Femur (tissue), 1 donor: ENCODE results near the gene UBE3A.
A peak's percentile ranks its signal among the peaks of the same experiment; 100 is the strongest.
"Not testable (repeated sequence)": the region's sequence is repeated elsewhere in the genome, so short reads cannot be mapped to it uniquely, and the experiment has no call there.

Experiments
- DNase-seq: peaks from one replicate; pipeline ENCODE4 v3.0.0-alpha.2; 2017

Gene UBE3A

DNA sequence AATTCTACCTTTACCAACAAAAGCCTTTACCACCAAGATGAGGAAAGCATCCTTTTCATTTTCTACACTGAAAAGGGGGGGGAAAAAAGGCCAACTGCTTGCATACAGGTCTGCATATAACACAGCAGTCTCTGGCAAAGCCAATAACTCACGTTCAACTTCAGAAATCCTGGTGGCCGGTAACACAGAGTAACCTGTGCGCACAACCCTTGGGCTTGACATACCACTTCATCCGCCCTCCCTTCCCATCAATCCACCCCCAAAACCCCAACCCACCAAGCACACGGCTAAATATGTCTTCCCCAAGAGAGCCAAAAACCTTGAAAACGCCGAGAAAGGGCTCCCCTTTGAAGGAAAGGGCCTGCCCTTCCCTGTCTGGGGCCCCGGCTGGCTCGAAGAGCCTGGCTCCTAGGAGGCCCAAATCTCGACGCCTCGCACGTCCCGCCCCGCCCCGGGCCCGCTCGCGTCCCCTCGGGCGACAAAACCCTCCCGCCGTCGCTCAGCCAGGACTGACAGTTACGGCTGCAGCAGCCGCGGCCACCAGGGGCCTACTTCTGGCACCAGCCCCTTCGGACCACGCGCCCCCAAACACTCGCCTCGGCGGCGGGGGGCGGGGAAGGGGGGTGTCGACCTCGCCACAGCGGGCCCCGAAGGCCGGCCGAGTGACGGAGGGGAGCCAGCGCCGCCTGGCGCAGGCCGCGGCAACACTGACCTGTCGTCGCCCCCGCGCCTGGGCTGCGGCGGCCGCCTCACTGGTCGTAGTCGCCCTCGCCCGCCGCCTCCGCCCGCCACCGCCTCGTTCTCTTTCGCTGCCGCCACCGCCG lies 835 bp downstream of the UBE3A start:
- peak; percentile 79 for DNase-seq

DNA sequence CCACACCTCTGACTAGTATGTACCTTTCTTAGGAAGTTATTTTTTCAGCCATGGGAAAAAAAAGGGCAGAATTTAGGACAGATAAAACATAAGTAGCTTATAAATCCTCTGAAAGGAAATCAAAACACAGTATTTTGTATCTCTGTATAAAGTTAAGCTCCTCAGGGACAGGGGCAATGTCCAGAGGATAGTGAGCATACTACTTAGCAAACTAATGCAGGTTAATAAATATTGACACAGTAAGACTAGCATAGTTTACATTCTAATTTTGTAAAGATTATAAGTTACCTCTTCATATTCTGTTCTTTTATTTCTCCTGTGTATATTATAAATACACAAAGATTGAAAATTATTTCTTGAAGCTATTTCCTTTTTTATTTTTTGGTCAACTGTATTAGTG lies 2.1 kb downstream of the UBE3A start:
- no peak for DNase-seq

DNA sequence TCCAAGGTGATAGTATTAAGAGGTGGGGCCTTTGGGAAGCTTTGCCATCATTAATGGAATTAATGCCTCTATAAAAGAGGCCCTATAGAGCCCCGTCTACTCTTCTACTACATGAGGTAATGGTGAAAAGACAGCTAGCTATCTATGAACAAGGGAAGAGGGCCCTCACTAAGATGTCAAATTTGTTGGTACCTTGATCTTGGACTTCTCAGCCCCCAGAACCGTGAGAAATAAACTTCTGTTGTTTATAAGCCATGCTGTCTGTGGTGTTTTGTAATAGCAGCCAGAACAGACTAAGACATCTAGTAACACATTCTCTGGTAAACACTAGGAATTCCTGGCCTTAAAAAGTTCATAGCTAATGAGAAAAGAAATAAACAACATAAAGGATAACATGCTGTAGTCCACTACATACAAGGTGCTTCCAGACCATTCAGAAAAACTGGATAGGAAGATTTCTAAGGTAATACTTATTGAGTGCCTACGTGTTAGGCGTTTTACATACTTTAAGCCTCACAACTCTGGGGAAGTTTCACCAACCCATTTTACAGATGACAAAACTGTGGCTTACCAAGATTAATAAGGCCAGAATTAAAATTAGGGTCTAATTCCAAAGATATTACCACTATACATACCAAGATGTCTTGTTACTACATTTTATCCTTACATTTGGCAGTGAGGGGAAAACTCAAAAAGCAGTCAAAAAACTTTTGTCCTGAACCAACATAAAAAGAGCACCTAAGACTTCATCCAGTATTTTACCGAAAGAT lies 3.2 kb downstream of the UBE3A start:
- DNase-seq = no peak

DNA sequence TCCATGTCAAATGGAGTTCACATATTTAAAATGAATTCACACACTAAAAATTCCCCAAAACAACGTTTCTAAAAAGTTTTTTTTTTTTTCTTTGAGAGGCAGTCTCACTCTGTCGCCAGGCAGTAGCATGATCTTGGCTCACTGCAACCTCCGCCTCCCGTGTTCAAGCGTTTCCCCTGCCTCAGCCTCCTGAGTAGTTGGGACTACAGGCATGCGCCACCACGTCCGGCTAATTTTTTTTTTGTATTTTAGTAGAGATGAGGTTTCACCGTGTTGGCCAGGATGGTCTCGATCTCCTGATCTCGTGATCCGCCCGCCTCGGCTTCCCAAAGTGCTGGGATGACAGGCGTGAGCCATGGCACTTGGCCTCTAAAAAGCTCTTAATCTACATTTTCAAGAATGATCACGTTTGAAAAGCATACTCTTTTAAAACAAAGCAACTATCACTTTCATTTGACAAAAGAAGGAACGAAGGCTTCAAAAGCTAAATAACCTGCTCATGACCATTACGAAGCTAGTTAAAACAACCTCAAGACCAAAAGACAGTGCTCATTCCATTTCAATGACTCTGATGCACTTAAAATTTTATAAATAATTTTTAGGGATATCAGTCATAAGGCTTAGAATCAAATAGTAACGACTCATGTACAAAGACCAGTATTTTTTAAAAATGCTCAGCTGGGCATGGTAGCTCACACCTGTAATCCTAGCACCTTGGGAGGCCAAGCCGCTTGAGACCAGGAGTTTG lies 5.5 kb downstream of the UBE3A start:
- no peak for DNase-seq

DNA sequence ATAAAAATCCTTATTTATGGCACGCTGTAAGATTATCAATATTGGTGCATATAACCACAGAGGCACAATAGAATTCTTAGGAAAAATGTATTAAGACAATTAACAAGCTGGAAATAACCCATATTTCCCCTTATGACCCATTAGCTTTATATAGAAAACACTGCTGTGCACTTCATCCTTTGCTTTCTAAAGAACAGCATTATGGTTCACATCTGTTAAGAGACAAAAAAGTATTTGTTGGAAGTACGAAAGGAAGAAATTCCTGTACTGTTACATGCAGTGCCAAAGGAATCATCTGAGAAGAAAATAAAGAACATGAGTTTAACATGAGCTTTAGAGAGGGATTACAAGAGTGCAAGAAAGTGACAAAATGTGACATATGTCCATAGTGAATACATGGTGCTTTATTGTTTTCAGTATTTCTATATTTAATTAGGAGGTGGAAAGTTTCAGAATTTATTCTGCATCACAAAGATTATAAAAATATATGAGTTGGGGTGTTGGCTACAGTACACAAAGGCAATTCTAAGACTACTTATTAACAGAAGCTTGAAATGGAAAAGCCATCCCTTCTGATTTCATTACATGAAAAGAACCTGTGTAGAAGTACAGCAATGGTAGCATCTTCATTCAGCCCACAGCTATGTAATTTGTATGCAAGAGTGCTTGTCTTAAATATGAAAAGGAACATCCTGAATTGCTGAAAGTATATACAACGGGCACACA lies 6.8 kb downstream of the UBE3A start:
- DNase-seq = no peak

DNA sequence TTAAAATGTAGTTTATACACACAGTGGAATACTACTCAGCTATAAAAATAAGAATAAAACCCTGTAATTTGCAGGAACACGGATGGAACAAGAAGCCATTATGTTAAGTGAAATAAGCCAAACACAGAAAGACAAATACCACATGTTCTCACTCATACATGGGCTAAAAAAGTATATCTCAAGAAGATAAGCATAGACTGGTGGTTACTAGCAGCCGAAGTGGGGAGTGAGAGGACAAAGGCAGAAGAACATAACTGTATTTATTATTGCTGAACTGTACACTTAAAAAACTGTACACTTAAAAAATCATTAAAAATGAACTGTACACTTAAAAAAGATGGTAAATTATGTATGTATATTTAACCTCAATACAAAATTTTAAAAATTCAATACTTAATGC lies 11.0 kb downstream of the UBE3A start:
- no peak for DNase-seq

DNA sequence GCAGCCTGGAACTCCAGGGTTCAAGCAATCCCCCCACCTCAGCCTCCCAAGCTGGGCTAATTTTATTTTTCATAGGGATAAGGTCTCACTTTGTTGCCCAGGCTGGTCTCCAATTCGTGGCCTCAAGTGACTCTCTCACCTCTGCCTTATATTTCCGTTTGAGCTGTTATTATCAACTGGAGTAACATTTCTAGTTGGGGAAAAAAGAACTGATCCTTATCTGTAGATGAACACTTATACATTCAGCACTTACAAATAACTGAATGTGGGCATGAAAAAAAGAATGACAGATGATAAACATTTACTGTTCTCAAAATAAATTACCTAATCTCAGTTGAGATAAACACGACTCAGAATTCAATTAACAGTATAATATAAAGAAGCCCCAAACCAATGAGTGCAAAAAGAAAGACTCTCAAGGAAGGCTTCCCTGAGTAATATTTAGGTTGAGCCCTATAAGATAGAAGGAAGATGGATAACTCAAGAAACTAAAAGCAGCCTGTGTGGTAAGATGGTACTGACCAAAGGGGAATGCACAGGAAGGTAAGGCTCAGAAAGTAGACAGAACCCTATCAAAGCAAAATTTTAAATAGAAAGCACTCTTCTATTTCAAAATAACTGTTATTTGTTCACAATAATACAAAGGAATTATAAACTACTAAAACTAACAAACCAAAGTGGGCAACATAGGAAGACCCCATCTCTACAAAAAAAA lies 11.8 kb downstream of the UBE3A start:
- DNase-seq = no peak

DNA sequence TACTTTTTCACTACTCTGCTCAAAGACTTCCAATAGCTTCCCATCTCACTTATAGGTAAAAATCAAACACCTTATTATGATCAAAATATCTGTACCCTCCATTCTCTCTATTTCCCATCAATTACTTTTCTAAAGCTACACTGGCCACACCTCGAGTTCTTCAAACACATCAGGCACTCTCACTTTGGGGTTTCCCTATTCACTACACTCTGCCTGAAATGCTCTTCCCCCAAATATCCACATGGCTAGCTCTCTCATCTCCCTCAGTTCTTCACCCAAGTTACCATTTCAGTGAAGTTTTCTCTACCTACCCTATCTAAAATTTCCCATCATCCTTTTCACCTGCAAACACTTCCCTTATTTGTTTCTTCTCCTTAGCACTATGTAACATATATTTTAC lies 14.8 kb downstream of the UBE3A start:
- no peak for DNase-seq

DNA sequence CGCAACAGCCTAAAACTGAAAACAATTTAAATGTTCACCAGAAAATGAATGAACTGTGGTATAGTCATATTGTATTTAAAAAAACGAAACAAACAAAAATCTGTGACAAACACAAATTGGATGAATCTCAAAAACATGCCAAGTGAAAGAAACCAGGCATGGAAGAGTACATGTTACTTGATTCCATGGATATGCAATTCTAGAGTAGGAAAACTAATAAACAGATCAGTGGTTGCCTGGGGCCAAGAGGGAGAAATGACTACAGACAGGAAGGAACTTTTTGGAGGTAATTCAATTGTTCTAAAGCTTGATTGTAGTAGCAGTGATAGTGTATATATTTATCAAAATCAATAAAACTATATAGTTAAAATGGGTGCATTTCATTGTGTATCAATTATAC lies 16.8 kb downstream of the UBE3A start:
- no peak for DNase-seq

DNA sequence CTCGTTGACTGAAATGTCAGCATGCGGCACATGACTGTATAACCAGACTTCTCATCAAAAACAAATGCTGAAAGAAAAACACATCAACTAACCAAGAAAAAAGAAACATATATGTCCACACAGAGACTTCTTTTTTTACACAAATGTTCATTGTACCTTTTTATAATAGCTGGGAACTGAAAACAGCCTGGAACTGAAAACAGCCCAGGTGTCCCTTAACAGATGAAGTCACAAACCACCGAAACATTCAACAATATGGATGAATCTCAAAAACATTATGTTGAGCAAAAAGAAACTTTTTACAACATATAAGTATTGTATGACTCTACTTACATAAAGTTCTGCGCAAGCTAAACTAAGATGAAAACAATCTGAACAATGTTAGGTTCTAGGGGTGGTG lies 20.6 kb downstream of the UBE3A start:
- DNase-seq = no peak

DNA sequence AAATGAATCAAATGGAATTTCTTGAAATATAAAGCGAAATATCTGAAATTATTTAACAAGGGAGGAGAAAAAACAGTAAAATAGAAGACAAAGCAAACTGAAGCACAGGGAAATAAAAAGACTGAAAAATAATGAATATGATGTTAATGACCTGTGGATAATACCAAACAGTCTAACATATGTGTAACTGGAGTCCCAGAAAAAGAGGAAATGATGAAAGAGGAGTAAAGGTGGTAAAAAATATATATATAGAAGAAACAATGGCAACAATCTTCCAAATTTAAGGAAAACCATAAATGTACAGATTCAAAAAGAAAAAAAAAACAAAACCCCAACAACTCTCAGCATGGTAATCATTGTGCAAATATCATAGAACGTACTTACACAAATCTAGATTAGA lies 21.2 kb downstream of the UBE3A start:
- DNase-seq = no peak

DNA sequence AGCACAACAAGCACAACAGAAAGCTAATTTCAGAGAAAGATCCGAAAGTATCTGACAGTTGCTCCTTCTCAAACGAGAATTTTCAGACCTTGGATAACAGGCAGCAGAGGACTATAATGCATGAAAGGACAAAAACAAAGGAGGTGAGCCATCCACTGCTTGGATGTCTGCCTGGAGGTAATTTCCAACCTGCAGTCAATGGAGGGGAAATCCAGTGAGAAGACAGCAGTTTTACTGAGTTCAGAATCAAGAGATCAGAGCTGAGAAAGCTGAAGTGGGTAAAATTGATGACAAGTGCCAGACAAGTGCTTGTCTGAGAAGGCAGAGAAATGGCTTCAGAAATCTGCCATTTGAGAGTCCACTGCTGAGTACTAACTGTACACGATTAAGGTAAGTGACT lies 22.1 kb downstream of the UBE3A start:
- no peak for DNase-seq

DNA sequence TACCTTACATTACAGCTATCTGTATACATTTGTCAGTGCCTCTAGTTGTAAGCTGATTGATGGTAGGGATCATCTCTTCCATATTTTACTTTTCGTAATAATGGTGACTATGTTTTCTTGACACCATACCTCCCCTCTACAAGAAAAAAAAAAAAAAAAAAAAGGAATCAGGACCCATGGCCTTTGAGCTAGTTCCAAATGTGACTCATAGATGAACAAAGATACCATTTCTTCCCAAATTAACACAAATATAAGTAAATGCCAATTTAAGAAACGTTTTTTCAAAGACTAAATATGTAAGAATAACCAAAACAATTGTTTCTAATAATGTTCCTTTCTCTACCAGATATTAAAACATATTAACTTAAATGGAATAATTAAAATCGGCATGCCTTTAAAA lies 23.1 kb downstream of the UBE3A start:
- DNase-seq = no peak

DNA sequence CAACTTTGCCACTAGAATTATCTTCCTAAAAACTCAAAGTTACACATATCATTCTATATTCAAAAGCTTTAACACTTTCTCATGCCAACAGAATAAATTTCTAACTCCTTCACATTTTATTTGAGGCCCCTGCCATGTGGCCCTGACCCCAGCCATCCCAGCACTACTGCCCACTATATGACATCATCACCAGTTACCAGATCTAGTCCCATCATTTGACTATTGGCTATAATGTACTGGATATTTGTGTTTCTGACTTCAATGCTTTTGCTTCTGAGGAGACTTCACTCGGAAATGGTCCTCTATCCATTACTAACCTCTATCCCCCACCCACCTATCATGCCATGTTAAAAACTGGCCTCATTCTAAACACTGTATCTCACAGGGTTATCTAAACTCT lies 23.6 kb downstream of the UBE3A start:
- DNase-seq = no peak

DNA sequence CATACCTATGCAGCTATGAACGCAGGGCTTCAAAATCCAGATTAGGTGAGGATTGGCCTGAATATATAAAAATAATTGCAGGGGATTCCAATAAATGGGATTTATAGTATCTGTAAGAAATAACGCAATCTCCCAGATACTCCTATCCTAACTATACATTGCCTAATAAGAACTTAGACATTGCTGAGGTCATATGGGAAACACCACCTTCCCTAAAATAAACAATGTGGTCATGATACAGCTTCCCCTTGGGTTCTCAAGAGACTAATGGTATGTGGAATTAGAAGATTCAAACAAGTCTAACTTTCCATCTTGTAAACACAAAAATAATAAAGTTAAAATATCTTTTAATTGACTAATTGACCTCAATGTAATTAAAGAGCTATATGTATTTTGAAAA lies 28.2 kb downstream of the UBE3A start:
- DNase-seq = no peak

DNA sequence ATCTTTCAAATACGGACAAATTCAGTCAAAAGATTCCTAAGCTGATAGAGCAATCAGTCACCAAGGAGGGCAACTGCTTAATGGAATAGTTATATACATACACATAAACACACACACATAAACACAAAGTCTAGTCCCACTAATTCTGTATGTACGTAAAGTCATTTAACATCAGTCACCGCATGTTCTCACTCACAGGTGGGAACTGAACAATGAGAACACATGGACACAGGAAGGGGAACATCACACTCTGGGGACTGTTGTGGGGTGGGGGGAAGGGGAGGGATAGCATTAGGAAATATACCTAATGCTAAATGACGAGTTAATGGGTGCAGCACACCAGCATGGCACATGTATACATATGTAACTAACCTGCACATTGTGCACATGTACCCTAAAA lies 29.1 kb downstream of the UBE3A start:
- DNase-seq = not testable (repeated sequence)

DNA sequence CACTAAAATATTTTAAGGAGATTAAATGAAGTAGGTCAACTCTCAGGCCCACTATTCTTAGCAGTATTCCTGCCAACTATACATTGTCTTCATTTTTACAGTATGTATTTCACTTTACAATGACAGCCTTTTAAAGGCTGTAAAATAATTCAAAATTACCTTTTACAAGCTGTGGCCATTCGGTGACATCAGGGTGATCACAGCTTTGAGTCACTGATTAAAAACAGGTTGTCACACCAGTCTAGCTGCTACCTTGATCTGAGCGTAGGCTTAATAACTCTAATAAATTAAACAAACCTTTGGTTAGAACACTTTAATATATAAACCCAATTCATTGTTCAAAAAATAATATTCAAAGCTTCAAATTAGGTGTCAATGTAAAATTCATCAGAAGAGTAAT lies 29.9 kb downstream of the UBE3A start:
- DNase-seq = no peak

DNA sequence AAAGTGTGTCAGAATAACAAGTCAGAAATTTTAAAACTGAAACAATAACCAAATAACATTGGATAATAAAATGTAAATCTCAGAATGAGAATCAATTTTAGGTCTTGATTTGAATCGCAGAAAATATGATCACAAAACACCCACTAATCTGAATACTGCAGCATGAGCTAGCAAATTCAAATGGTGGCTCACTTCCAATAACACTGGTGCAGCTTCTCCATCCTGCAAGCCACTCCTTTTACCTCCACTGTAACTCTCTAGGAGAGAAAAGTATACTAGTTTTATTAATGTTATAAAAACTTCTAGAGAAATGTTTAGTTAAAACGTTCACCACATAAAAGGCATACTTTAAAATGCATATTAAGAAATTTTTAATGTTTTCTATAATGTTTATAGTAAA lies 30.4 kb downstream of the UBE3A start:
- DNase-seq = no peak

DNA sequence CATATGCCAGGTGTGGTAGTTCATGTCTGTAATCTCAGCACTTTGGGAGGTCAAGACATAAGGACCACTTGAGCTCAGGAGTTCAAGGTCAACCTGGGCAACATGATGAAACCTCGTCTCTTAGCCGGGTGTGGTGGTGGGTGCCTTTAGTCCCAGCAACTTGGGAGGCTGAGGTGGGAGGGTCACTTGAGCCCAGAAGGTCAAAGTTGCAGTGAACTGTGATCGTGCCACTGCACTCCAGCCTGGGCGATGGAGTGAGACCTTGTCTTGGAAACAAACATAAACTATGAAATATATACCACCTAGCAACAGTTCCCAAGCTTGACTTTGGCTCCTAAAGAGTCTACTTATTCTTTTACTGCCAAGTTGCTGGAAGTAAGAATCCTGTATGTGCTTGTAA lies 30.9 kb downstream of the UBE3A start:
- no peak for DNase-seq

DNA sequence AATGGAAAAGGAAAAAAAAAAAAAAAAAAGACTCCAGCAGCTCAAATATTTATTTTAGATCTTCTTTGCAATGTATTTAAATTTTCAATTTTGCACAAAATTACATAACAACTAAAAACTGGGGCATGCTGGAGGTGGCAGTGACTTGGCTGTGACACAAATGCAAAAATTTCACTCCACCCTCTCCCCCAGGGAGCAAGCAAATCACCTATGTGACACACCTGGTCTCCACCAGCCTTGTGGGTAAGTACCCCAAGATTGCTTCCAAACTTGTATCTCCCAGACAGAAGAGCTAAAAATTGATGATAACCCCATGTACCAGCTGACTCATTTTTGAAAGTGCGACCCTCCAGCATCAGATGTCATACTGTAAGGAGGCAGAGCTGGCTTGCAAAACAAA lies 32.0 kb downstream of the UBE3A start:
- DNase-seq = no peak

DNA sequence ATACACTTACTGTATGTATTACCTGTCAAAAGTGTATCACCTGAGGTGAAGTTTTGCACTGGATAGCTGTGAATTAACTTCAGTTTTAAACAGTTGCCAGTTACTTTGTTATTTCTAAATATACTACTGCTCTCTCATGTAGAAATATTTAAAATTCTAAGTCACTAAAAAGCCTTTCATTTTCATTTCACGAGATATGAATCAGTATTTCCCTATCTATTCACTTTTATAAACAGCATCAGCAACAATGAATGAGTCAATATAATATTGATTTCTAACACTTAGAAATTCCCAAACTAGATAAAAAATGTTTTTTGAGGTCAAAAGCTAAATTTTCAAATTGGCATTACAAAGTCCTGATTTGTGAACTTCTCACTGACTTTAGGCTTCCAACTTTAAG lies 32.6 kb downstream of the UBE3A start:
- DNase-seq = no peak

DNA sequence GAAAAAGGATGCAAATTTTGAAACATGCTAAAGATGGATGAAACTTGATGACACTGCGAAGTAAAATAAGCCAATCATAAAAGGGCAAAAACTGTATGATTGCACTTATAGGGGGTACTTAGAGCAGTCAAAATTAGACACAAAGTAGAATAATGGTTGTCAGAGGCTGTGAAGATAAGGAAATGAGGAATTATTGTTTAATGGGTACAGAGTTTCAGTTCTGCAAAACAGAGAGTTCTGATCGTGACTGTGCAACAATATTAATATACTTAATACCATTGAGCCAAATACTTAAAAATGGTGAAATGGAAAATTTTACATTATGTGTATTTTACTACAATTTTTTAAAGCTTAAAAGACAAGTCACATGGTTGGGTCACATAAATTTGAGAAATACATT lies 35.1 kb downstream of the UBE3A start:
- DNase-seq = no peak
